Measurements from ENCODE around the gene PLXDC2. TPM values are rescaled to one million over a fixed set of nuclear protein-coding genes. Genes with fewer than 3 reads are reported as not detected.

Gene PLXDC2
- total RNA-seq, 1 experiment from 2014 or later = 38.7 TPM

DNA sequence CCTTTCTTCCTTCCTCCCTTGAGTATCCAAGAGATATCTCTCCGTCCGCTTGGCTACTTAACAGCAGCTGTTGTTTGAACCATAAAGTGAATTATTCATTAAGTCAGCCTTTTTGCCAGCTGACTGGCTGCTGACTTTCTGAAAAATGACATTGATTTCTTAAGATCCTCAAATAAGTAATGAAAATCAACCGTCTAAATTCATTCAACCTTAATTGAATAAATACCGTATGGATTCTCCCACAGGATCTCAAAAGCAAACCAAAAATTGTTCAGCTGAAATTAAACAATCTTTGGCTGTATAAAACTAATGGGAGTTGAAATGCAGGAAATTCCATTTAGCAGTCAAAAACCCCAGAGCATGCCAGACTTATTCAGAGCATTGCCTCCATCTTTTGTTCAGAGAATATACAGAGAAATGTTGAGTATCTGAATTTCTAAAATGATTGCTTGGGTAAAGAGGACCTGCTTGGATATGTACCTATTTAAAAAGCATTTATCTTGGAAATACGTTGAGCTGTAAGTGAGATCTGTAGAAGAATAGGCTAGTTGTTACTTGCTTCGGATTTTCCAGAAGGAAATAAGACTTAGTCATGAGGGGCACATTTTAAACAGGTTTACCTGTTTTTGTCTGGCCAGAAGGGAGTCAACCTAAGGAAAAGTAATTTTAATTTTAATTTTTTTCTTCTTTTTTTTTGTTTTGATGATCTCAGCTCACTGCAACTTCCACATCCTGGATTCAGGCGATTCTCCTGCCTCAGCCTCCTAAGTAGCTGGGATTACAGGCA, 136.2 kb downstream of the PLXDC2 start:
- no peak overlapping the region for H2BK20ac ChIP-seq (ENCODE audit: low read depth, low read length, poor library complexity, severe bottlenecking)
- H3K4me3 Mint-ChIP-seq = no peak overlapping the region

More for the DNA sequence above, 136.2 kb downstream of the PLXDC2 start:
- Mint-ChIP-seq H3K27me3 (ENCODE audit: low read depth) (no peaks in the 10 kb centered on the region), H3K4me1 (no peaks in the 10 kb centered on the region; a peak in 1 of 4 replicates), H3K27ac (no peak overlapping the region), H3K36me3 (ENCODE audit: insufficient read depth in 1 of 3, low read depth in 3 of 3) (peaks cover 2 to 12% (median 11%) of the 10 kb centered on the region in 3 experiments; a peak in 3 of 7 replicates), H3K9me3 (no peaks in the 10 kb centered on the region; a peak in 1 of 5 replicates)
- Histone ChIP-seq H3K56ac (ENCODE audit: insufficient read length, low read depth, low read length) (no peak overlapping the region), H4K8ac (replicated peaks; ENCODE audit: insufficient read length, low read depth, low read length) (no peak overlapping the region), H3K27me3 (ENCODE audit: insufficient read depth, low read length) (no peaks in the 10 kb centered on the region), H3K9ac (ENCODE audit: extremely low read depth, insufficient read length, low read length) (no peak overlapping the region), H2BK15ac (ENCODE audit: low read depth, low read length) (no peak overlapping the region), H2BK120ac (ENCODE audit: low read depth, low read length, poor library complexity, severe bottlenecking) (no peak overlapping the region), H3K23me2 (ENCODE audit: insufficient read length, low read depth, low read length, poor library complexity, severe bottlenecking) (no peaks in the 10 kb centered on the region), H2AK5ac (ENCODE audit: insufficient read length, low read length) (no peak overlapping the region), H3K79me2 (ENCODE audit: insufficient read depth, low read length) (no peaks in the 10 kb centered on the region), H4K20me1 (ENCODE audit: control insufficient read depth, insufficient read depth, insufficient read length) (no peaks in the 10 kb centered on the region), H3K27ac (ENCODE audit: insufficient read length, low read depth, low read length) (no peak overlapping the region), H3K4me1 (ENCODE audit: insufficient read depth, low read length) (no peaks in the 10 kb centered on the region), H2BK12ac (ENCODE audit: insufficient read length, low read depth, low read length) (no peak overlapping the region), H3K79me1 (ENCODE audit: insufficient read depth, low read depth, low read length, poor library complexity, severe bottlenecking) (no peaks in the 10 kb centered on the region), H3K4me2 (ENCODE audit: insufficient read depth, insufficient read length, low read length) (no peak overlapping the region), H3K9me3 (ENCODE audit: control insufficient read depth, low read depth, low read length) (no peaks in the 10 kb centered on the region), H3K4ac (ENCODE audit: low read depth, low read length) (no peak overlapping the region), H4K5ac (ENCODE audit: insufficient read length, low read depth, low read length) (no peak overlapping the region), H2BK5ac (ENCODE audit: insufficient read length, low read length) (no peak overlapping the region), H3T11ph (ENCODE audit: low read length) (no peak overlapping the region), H3K14ac (ENCODE audit: insufficient read depth, low read length) (no peak overlapping the region), H2AFZ (ENCODE audit: low read length) (no peak overlapping the region), H3K18ac (ENCODE audit: insufficient read length, low read depth, low read length) (no peak overlapping the region), H3K23ac (ENCODE audit: insufficient read length, low read depth, low read length) (no peak overlapping the region), H4K91ac (ENCODE audit: insufficient read length, low read depth, low read length) (no peak overlapping the region)
- no peak for DNase-seq
- TF ChIP-seq, protein P1, sequence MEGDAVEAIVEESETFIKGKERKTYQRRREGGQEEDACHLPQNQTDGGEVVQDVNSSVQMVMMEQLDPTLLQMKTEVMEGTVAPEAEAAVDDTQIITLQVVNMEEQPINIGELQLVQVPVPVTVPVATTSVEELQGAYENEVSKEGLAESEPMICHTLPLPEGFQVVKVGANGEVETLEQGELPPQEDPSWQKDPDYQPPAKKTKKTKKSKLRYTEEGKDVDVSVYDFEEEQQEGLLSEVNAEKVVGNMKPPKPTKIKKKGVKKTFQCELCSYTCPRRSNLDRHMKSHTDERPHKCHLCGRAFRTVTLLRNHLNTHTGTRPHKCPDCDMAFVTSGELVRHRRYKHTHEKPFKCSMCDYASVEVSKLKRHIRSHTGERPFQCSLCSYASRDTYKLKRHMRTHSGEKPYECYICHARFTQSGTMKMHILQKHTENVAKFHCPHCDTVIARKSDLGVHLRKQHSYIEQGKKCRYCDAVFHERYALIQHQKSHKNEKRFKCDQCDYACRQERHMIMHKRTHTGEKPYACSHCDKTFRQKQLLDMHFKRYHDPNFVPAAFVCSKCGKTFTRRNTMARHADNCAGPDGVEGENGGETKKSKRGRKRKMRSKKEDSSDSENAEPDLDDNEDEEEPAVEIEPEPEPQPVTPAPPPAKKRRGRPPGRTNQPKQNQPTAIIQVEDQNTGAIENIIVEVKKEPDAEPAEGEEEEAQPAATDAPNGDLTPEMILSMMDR (conservative IDR thresholded peaks at IDR 0.05) = no peak
- no CpG with 5 or more reads among the region's 7 CpGs for WGBS (ENCODE audit: extremely low coverage, insufficient read length, low lambda C conversion rate)

Data from H9 (cell line).